ENCODE measurements around the gene CYSRT1. TPM values are rescaled to one million over a fixed set of nuclear protein-coding genes. Genes with fewer than 3 reads are reported as not detected.

Gene CYSRT1
- not detected for total RNA-seq
- long read RNA-seq, donor 1 = 0 reads
- long read RNA-seq, donor 2 = 0 reads

- no peak for TF ChIP-seq CTCF (IDR thresholded peaks at IDR 0.05)
- peak in 2 of 3 donors; percentile 38 to 63 for DNase-seq
- peaks cover 41% of the 10 kb centered on the region for H3K4me1 ChIP-seq (ENCODE audit: low read depth)
Measured at GRCh38 chr9:137224830-137225694, at the start of gene CYSRT1. TSS of gene CYSRT1 (plus strand) at chr9:137225174. CDS start at chr9:137225622, 448 bp downstream.

DNA sequence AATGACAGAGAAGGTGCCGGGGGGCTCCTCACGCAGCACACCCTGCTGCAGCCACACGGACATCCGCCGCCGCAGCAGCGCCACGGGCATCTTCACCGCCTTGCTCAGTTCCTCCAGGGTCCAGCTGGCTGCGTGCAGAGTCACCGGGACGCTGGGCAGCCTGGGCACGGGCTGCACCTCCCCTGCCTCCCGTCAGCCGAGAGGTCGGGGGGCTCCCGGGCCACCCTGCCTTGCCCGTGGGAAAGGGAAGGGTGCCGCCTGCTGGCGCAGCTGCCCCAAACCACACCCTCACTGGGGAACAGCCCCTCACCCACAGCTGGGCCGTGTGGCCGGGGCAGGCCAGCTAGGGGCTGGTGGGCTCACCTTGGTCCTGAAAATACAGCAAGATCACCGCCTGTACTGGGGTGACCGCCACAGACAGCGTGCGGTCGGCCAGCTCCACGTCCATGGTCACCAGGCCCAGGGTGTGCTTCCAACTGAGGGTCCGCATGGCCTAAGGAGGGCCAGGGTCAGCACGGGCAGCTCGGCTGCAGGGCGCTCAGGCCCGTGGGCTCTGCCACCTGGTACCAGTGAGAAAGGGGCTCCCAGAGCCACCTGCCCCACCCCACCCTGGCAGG, 49.5 kb upstream of the CYSRT1 start:
- DNase-seq (no peak), ATAC-seq (peak; percentile 4)
- intact Hi-C loops (cut with DNase I, micrococcal nuclease) = no loop called here
- H3K9me3 ChIP-seq = no peaks in the 10 kb centered on the region
- no peak for TF ChIP-seq CTCF (IDR thresholded peaks at IDR 0.05)
- H3K4me3 ChIP-seq = no peak overlapping the region
- peaks cover 3% of the 10 kb centered on the region for H3K36me3 ChIP-seq (ENCODE audit: low read depth)
- peaks cover 21% of the 10 kb centered on the region for H3K4me1 ChIP-seq (ENCODE audit: low read depth)

More at GRCh38 chr9:137224830-137225694, at the start of gene CYSRT1:
- H3K4me3 ChIP-seq = no peak within 1 kb of the TSS
- intact Hi-C loops (cut with DNase I, micrococcal nuclease) = no loop called here
- no peaks in the 10 kb centered on the region for H3K9me3 ChIP-seq
- no peak for ATAC-seq
- no peaks in the 10 kb centered on the region for H3K36me3 ChIP-seq (ENCODE audit: low read depth)

- peaks cover 21% of the 10 kb centered on the region for H3K4me1 ChIP-seq (ENCODE audit: low read depth)
- TF ChIP-seq CTCF (IDR thresholded peaks at IDR 0.05) = peak; percentile 41
- DNase-seq (peak in 2 of 3 donors; percentile 59 to 60), ATAC-seq (peak; percentile 72)
- H3K9me3 ChIP-seq = no peaks in the 10 kb centered on the region
- peaks cover 3% of the 10 kb centered on the region for H3K36me3 ChIP-seq (ENCODE audit: low read depth)
- intact Hi-C loops (cut with DNase I, micrococcal nuclease) = no loop called here
- H3K4me3 ChIP-seq = no peak overlapping the region
Measured at GRCh38 chr9:137176302-137177182, 48.4 kb upstream of the CYSRT1 start.

DNA sequence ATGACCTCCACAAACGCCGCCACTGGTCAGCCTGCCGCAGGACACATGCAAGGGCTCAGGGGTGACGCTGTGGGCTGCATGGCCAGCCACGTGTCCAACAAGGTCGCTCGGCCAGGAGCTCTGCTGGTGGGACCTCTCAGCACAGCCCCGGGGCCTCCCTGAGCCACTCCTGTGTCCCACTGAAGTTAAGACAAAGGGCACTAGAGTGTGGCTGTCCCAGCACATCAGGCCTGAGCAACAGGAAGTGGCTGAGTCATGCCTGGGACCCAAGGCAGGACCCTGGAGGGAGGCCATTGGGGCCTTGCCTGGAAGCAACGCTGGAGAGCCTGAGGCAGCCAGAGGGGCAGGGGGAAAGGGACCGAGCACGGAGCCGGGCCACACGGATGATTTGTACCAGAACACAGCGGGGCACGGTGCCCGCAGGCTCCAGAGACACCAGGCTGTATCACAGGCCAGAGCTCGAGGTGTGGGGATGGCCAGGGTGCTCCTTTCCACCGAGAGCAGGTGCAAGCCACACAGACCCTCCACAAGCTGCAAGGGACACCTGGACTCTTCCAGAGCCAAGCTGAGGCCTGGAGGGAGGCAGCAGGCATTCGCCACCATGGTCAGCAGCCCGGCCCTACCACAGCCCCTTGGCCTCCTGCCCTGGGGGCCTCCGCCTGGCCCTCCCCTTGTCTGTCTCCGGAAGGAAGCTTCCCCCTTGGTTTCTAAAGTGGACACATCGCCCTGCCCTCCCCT, 46.6 kb upstream of the CYSRT1 start:
- intact Hi-C loops (cut with DNase I, micrococcal nuclease) = no loop called here

More for the DNA sequence above, 46.6 kb upstream of the CYSRT1 start:
- peaks cover 3% of the 10 kb centered on the region for H3K36me3 ChIP-seq (ENCODE audit: low read depth)
- H3K9me3 ChIP-seq = no peaks in the 10 kb centered on the region
- H3K4me1 ChIP-seq (ENCODE audit: low read depth) = peaks cover 21% of the 10 kb centered on the region
- TF ChIP-seq CTCF (IDR thresholded peaks at IDR 0.05) = no peak
- no peak overlapping the region for H3K4me3 ChIP-seq
- no peak for ATAC-seq
- no peak for DNase-seq
